ENCODE data around the gene RGL1. TPM values are rescaled to one million over a fixed set of nuclear protein-coding genes. Genes with fewer than 3 reads are reported as not detected.

Gene RGL1
- total RNA-seq, 2 experiments from 2014 or later = 2.0 TPM

- no peak for ATAC-seq
- Mint-ChIP-seq H3K4me1 (no peaks in the 10 kb centered on the region), H3K27me3 (no peaks in the 10 kb centered on the region), H3K27ac (no peak overlapping the region), H3K36me3 (ENCODE audit: low read depth) (no peaks in the 10 kb centered on the region), H3K9me3 (ENCODE audit: low read depth) (no peaks in the 10 kb centered on the region), H3K4me3 (no peak overlapping the region)
- CTCF ChIA-PET = no interaction called here
- POLR2A ChIA-PET = no interaction called here
- intact Hi-C loops (cut with DNase I, micrococcal nuclease) = no loop called here
- DNase-seq = no peak
Observed at GRCh38 chr1:183792300-183792699, 12.6 kb upstream of the RGL1 start.

GRCh38 chr1:183794088-183794487 lies 10.8 kb upstream of the RGL1 start:
- intact Hi-C loops (cut with DNase I, micrococcal nuclease) = no loop called here
- no peaks in the 10 kb centered on the region for H3K9me3 Mint-ChIP-seq (ENCODE audit: low read depth)
- ChIA-PET CTCF (no interaction called here), POLR2A (no interaction called here)
- H3K36me3 Mint-ChIP-seq (ENCODE audit: low read depth) = no peaks in the 10 kb centered on the region
- H3K4me1 Mint-ChIP-seq = no peaks in the 10 kb centered on the region
- H3K27ac Mint-ChIP-seq = no peak overlapping the region
- no peak overlapping the region for H3K4me3 Mint-ChIP-seq
- ATAC-seq = no peak
- DNase-seq = no peak
- H3K27me3 Mint-ChIP-seq = no peaks in the 10 kb centered on the region

DNA sequence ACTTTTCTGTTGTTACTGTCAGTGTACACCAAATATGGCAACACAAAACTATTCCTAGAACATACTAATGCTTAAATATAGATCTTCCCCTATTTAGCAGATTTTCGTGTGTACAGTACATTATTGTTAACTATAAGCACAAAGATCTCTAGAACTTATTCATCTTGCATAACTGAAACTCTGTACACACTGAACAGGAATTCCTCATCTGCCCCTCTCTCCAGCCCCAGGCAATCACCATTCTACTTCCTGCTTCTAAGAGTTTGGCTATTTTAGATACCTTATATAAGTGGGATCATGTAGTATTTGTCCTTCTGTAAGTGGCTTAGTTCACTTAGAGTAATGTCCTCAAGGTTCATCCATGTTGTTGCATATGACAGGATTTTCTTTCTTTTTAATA lies 4.5 kb upstream of the RGL1 start:
- DNase-seq (no peak), ATAC-seq (no peak)
- H3K9me3 Mint-ChIP-seq (ENCODE audit: low read depth) = peaks cover 21% of the 10 kb centered on the region
- no peak overlapping the region for H3K27ac Mint-ChIP-seq
- intact Hi-C loops (cut with DNase I, micrococcal nuclease) = loop anchor here in 1 of 2 experiments (10.0 kb wide), 1 partner anchor 114 kb away; no protein-coding TSS in a partner anchor
- peaks cover 6% of the 10 kb centered on the region for H3K36me3 Mint-ChIP-seq (ENCODE audit: low read depth)
- H3K27me3 Mint-ChIP-seq = peaks cover 3% of the 10 kb centered on the region
- peaks cover 3% of the 10 kb centered on the region for H3K4me1 Mint-ChIP-seq
- ChIA-PET POLR2A (no interaction called here), CTCF (no interaction called here)
- H3K4me3 Mint-ChIP-seq = no peak overlapping the region

DNA sequence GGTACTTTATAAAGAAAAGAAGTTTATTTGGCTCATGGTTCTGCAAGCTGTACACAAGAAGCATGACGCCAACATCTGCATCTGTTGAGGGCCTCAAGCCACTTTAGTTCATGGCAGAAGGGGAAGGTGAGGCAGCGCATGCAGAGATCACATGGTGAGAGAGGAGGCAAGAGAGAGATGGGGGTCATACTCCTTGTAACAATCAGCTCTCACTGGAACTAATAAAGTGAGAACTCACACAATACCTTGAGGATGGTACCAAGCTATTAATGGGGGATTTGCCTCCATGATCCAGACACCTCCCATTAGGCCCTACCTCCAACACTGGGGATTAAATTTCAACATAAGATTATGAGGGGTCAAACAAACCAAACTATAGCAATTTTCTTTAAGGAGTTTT lies 3.3 kb upstream of the RGL1 start:
- DNase-seq (no peak), ATAC-seq (no peak)
- peaks cover 11% of the 10 kb centered on the region for H3K4me1 Mint-ChIP-seq
- intact Hi-C loops (cut with DNase I, micrococcal nuclease) = loop anchor here in 1 of 2 experiments (10.0 kb wide), 1 partner anchor 113 kb away; no protein-coding TSS in a partner anchor
- H3K27ac Mint-ChIP-seq = no peak overlapping the region
- ChIA-PET POLR2A (no interaction called here), CTCF (no interaction called here)
- H3K9me3 Mint-ChIP-seq (ENCODE audit: low read depth) = peaks cover 21% of the 10 kb centered on the region
- peaks cover 6% of the 10 kb centered on the region for H3K27me3 Mint-ChIP-seq
- peaks cover 6% of the 10 kb centered on the region for H3K36me3 Mint-ChIP-seq (ENCODE audit: low read depth)
- no peak overlapping the region for H3K4me3 Mint-ChIP-seq

GRCh38 chr1:183804387-183804786 lies 533 bp upstream of the RGL1 start:
- H3K27ac Mint-ChIP-seq = no peak overlapping the region

GRCh38 chr1:183806125-183806524 lies 1.2 kb downstream of the RGL1 start:
- Mint-ChIP-seq H3K4me3 (no peak overlapping the region), H3K4me1 (peaks cover 11% of the 10 kb centered on the region), H3K27me3 (peaks cover 13% of the 10 kb centered on the region), H3K36me3 (ENCODE audit: low read depth) (peaks cover 6% of the 10 kb centered on the region), H3K27ac (no peak overlapping the region), H3K9me3 (ENCODE audit: low read depth) (peaks cover 13% of the 10 kb centered on the region)
- no peak for DNase-seq
- ChIA-PET POLR2A (no interaction called here), CTCF (interaction anchor here (0.9 kb wide), 1 partner anchor 27 kb away, joined by 4 read pairs; no protein-coding TSS in a partner anchor)
- no peak for ATAC-seq
- intact Hi-C loops (cut with DNase I, micrococcal nuclease) = loop anchor here in 1 of 2 experiments (10.0 kb wide), 1 partner anchor 109 kb away; no protein-coding TSS in a partner anchor

More at GRCh38 chr1:183804387-183804786, 533 bp upstream of the RGL1 start:
- intact Hi-C loops (cut with DNase I, micrococcal nuclease) = loop anchor here in 1 of 2 experiments (10.0 kb wide), 1 partner anchor 110 kb away; no protein-coding TSS in a partner anchor
- H3K4me1 Mint-ChIP-seq = peaks cover 11% of the 10 kb centered on the region
- POLR2A ChIA-PET = no interaction called here
- H3K9me3 Mint-ChIP-seq (ENCODE audit: low read depth) = peaks cover 21% of the 10 kb centered on the region
- no peak overlapping the region for H3K4me3 Mint-ChIP-seq
- H3K36me3 Mint-ChIP-seq (ENCODE audit: low read depth) = peaks cover 6% of the 10 kb centered on the region
- DNase-seq (no peak), ATAC-seq (no peak)
- H3K27me3 Mint-ChIP-seq = peaks cover 13% of the 10 kb centered on the region
- CTCF ChIA-PET = no interaction called here

GRCh38 chr1:183806675-183807074 lies 1.8 kb downstream of the RGL1 start:
- DNase-seq (no peak), ATAC-seq (no peak)
- Mint-ChIP-seq H3K27me3 (peaks cover 13% of the 10 kb centered on the region), H3K9me3 (ENCODE audit: low read depth) (peaks cover 8% of the 10 kb centered on the region), H3K4me1 (peaks cover 11% of the 10 kb centered on the region), H3K27ac (no peak overlapping the region), H3K36me3 (ENCODE audit: low read depth) (peaks cover 4% of the 10 kb centered on the region), H3K4me3 (no peak overlapping the region)
- ChIA-PET CTCF (interaction anchor here (0.9 kb wide), 1 partner anchor 27 kb away, joined by 4 read pairs; no protein-coding TSS in a partner anchor), POLR2A (no interaction called here)
- intact Hi-C loops (cut with DNase I, micrococcal nuclease) = loop anchor here in 1 of 2 experiments (10.0 kb wide), 1 partner anchor 108 kb away; no protein-coding TSS in a partner anchor

- Mint-ChIP-seq H3K9me3 (ENCODE audit: low read depth) (peaks cover 4% of the 10 kb centered on the region), H3K4me3 (no peak overlapping the region), H3K4me1 (peaks cover 11% of the 10 kb centered on the region), H3K36me3 (ENCODE audit: low read depth) (no peaks in the 10 kb centered on the region), H3K27ac (no peak overlapping the region), H3K27me3 (peaks cover 13% of the 10 kb centered on the region)
- no peak for DNase-seq
- ChIA-PET CTCF (interaction anchor here (0.7 to 1.0 kb wide), 2 partner anchors 209 to 415 kb away, joined by 3 read pairs; no protein-coding TSS in a partner anchor), POLR2A (no interaction called here)
- intact Hi-C loops (cut with DNase I, micrococcal nuclease) = loop anchor here in 1 of 2 experiments (10.0 kb wide), 1 partner anchor 107 kb away; no protein-coding TSS in a partner anchor
- peak; percentile 21 for ATAC-seq
Observed at GRCh38 chr1:183807549-183808168, 2.7 kb downstream of the RGL1 start.

GRCh38 chr1:183808296-183809027 lies 3.5 kb downstream of the RGL1 start:
- ChIA-PET CTCF (interaction anchor here (0.6 to 1.0 kb wide), 2 partner anchors 39 to 414 kb away, joined by 3 read pairs; no protein-coding TSS in a partner anchor), POLR2A (no interaction called here)
- no peak overlapping the region for H3K4me3 Mint-ChIP-seq
- H3K27me3 Mint-ChIP-seq = peaks cover 13% of the 10 kb centered on the region
- H3K36me3 Mint-ChIP-seq (ENCODE audit: low read depth) = no peaks in the 10 kb centered on the region
- intact Hi-C loops (cut with DNase I, micrococcal nuclease) = loop anchor here in 1 of 2 experiments (10.0 kb wide), 1 partner anchor 106 kb away; no protein-coding TSS in a partner anchor
- ATAC-seq = no peak
- H3K9me3 Mint-ChIP-seq (ENCODE audit: low read depth) = no peaks in the 10 kb centered on the region
- peaks cover 11% of the 10 kb centered on the region for H3K4me1 Mint-ChIP-seq
- H3K27ac Mint-ChIP-seq = no peak overlapping the region
- DNase-seq = no peak

GRCh38 chr1:183810121-183810520 lies 5.2 kb downstream of the RGL1 start:
- DNase-seq (no peak), ATAC-seq (no peak)
- H3K4me3 Mint-ChIP-seq = no peak overlapping the region
- CTCF ChIA-PET = no interaction called here
- intact Hi-C loops (cut with DNase I, micrococcal nuclease) = no loop called here
- H3K27me3 Mint-ChIP-seq = peaks cover 13% of the 10 kb centered on the region
- POLR2A ChIA-PET = no interaction called here
- H3K4me1 Mint-ChIP-seq = peaks cover 11% of the 10 kb centered on the region
- H3K9me3 Mint-ChIP-seq (ENCODE audit: low read depth) = no peaks in the 10 kb centered on the region
- H3K36me3 Mint-ChIP-seq (ENCODE audit: low read depth) = no peaks in the 10 kb centered on the region
- H3K27ac Mint-ChIP-seq = no peak overlapping the region

GRCh38 chr1:183810756-183811544 lies 6.0 kb downstream of the RGL1 start:
- no peak overlapping the region for H3K4me3 Mint-ChIP-seq
- DNase-seq (no peak), ATAC-seq (no peak)
- no peaks in the 10 kb centered on the region for H3K36me3 Mint-ChIP-seq (ENCODE audit: low read depth)
- POLR2A ChIA-PET = no interaction called here
- no peaks in the 10 kb centered on the region for H3K9me3 Mint-ChIP-seq (ENCODE audit: low read depth)
- peaks cover 8% of the 10 kb centered on the region for H3K27me3 Mint-ChIP-seq
- intact Hi-C loops (cut with DNase I, micrococcal nuclease) = no loop called here
- H3K4me1 Mint-ChIP-seq = peaks cover 6% of the 10 kb centered on the region
- no peak overlapping the region for H3K27ac Mint-ChIP-seq
- CTCF ChIA-PET = no interaction called here
